Stimulated activated CD8-positive, alpha-beta memory T cell treated with anti-CD3 and anti-CD28 coated beads, Interleukin-7, amount 100 ng/mL, for 1 hour (primary cell): ENCODE data around the gene SLC29A3.
"Not testable (repeated sequence)": the region's sequence is repeated elsewhere in the genome, so short reads cannot be mapped to it uniquely, and the experiment has no call there.

ENCODE experiments used
- DNase-seq, 2 donors: peaks; one replicate each; pipeline ENCODE4 v3.0.0-alpha.2; 2020; ENCODE audit warnings: low read depth in 2 of 2

Gene SLC29A3

DNA sequence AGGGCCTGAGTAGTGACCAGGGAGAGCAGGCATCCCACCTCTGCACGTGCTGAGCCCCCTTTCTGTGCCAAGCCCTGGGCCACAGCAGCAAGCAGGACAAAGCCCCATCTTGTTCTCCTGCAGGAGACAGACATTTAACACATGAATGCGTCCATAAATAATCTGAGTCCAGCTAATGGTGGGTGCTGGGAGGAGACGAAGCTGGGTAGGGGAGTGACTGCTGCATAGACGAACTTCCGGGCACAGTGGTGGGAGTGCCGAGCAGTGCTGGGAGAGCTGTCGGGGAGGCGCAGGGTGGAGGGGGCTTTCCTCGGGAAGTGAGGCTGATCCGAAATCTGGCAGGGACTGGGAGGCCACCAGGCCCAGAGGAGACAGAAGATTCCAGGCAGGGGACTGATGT, 35.2 kb upstream of the SLC29A3 start:
- no peak for DNase-seq

DNA sequence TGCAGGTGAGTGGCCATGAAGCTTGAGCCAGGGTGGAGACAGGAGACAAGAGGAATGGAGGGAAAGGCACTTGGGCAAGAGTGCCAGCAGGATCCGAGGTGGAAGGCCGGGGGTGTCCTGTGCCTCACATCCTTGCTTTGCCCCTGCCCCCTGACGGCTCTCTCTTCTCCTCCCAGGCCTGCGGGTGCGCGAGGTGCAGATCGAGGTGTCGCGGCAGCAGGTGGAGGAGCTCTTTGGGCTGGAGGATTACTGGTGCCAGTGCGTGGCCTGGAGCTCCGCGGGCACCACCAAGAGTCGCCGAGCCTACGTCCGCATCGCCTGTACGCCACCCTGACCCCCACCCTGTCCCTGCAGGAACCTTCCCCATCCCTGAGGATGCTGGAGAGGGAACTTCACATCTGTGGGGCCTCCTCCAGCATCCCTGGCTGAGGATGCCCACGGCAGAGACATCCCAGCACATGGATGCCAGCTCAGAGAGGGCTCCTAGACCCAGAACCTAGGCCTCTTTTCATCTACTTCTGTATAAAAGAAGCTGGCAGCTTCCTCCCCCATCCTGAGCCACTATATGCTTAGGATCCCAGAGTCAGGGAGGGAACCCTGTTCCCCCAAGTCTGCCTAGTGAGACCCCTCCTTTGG, 34.4 kb upstream of the SLC29A3 start:
- no peak for DNase-seq

DNA sequence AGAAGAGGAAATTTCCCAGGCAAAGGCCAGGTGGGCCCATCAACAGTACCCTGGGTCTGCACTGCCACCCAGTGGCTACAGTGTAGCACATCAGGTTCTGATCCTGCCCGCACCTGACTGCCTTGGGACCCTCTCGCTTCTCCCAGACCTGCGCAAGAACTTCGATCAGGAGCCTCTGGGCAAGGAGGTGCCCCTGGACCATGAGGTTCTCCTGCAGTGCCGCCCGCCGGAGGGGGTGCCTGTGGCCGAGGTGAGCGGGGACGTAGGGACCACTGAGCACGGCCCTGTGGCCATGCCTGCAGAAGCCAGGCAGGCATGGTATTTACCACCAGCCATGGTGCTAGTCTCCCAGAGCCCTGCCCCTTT, 33.9 kb upstream of the SLC29A3 start:
- no peak for DNase-seq

DNA sequence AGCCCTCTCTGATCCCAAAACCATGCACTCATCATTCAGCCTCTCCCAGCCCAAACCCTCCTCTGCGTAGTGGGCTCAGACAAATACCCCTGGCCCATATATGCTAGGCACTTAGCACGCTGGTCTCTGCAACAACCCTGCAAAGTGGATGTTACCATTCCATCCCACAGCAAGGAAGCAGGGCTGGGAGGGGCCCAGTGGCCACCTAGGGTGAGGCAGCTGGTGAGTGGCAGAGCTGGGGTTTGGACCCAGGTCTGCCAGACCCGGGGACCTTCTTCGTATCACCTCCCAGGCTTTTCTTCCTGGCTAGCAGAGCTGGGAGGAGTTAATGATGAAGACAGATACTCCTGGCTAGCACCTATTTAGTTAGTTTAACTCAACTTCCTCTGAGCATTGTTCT, 33.1 kb upstream of the SLC29A3 start:
- DNase-seq, result no peak

DNA sequence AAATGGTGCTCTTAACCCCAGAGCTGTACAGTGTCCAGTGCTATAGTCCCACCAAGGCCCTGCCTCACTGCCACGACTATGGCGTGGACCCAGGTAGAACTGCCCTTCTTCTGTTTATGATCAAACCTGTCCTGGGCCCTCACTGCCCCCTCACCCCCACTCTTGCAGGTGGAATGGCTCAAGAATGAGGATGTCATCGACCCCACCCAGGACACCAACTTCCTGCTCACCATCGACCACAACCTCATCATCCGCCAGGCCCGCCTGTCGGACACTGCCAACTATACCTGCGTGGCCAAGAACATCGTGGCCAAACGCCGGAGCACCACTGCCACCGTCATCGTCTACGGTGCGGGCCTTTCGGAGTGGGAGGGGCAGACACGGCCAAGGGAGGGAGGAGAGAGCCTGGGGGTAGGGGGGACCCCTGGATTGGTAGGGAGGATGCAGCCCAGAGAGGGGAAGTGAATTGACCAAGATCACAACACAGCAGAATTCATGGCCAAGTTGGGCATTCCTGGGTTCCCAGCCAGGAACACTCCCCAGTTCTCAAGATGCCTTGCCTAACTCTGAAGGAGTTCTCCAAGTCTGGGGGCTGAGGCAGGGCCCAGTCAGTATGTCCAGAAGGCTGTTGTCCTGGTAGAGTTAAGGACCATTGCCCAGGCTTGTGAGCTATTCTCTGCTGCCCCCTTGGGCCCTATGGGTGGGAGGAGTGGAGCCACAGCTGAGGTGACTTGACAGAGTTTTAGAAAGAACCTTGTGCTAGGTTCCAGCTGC, 32.4 kb upstream of the SLC29A3 start:
- DNase-seq, result no peak

DNA sequence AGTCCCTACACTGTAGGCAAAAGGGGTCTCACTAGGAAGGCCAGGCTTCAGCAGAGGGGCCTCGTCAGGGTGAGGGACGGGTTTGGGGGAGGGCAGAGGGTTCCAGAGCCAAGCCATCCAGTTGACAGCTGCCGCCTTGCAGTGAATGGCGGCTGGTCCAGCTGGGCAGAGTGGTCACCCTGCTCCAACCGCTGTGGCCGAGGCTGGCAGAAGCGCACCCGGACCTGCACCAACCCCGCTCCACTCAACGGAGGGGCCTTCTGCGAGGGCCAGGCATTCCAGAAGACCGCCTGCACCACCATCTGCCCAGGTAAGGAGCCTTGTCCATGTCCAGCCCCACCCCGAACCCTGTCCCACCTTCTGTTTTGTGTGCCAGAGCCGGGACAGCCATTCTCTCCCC, 31.6 kb upstream of the SLC29A3 start:
- no peak for DNase-seq

DNA sequence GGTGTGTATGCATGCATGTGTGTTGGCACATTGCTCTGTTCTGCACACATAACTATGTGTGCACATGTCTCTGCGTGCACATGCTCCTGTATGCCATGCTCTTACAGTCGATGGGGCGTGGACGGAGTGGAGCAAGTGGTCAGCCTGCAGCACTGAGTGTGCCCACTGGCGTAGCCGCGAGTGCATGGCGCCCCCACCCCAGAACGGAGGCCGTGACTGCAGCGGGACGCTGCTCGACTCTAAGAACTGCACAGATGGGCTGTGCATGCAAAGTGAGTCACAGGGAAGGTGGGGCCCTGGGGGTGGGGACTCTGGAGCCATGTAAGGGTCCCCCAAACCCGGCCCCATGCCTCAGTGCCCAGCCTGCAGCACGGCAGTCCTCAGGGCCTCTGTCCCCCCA, 30.6 kb upstream of the SLC29A3 start:
- no peak for DNase-seq

DNA sequence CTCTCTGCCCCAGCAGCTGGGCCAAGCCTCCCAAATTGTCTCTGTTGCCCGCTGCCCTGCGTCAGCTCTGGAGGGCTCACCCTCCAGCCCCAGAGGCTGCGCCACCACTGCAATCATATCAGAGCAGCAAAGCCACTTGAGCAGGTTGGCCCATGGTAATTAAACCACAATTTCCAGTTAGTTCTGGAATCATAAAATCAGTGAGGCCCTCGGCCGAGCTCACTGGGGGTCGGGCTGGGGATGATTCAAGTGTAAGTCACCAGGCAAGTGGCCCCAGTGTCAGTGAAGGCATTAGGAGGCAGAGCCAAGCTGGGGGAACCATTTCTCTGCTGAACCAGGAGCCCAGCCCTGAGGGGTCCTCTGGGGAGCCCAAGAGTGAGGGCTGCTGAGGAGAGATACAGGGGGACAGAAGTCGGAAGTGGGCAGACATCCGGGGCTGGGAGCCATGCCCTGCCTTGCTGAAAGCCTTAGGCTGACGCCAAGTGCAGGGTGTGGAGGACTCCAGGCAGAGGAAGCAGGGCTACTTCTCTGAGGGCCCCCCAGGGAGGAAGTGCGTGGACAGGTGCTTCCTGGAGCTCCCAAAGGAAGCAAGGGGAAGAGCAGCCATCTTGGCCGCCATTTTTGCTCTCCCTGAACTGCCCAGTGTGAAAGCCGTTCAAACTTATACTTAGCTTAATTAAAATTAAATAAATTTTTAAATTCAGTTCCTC, 29.5 kb upstream of the SLC29A3 start:
- no peak for DNase-seq

DNA sequence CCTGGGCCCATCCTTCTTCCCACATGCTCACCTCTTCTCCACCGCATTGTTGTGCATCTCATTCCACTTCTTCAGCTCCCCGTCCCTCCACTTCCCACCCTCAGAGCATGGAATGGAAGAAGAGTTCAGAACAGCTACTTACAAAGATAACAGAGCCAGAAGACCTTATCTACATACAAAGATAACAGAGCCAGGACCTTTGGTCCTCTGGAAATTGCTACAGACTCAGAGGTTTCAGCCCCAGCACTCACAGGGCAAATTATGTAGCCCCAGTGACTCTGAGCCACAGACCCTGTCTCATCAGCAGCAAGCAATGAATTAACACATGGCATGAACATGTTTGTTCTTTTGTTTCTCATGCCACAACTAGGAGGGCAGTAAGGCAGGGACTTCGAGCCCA, 28.7 kb upstream of the SLC29A3 start:
- no peak for DNase-seq

DNA sequence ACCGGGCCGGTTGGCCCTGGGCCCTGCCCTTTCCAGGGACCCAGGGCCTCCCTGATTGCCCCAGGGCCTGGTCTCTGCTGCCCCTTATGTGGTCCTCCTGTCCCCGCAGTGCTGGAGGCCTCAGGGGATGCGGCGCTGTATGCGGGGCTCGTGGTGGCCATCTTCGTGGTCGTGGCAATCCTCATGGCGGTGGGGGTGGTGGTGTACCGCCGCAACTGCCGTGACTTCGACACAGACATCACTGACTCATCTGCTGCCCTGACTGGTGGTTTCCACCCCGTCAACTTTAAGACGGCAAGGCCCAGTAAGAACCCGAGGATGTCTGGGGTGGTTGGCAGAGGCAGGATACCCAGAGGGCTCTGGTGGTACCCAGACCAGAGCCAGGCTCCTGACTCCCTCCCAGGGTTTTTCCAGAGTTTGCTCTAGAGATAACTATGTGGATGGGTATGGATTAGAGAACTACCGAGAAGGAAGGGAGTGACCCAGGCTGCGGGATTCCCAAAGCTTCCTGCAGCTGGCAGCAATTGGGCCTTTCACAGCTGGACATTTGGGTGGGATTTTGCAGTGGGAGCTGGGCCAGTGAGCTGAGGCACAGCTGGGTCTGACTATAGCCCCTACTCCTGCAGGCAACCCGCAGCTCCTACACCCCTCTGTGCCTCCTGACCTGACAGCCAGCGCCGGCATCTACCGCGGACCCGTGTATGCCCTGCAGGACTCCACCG, 28.1 kb upstream of the SLC29A3 start:
- DNase-seq, result no peak

DNA sequence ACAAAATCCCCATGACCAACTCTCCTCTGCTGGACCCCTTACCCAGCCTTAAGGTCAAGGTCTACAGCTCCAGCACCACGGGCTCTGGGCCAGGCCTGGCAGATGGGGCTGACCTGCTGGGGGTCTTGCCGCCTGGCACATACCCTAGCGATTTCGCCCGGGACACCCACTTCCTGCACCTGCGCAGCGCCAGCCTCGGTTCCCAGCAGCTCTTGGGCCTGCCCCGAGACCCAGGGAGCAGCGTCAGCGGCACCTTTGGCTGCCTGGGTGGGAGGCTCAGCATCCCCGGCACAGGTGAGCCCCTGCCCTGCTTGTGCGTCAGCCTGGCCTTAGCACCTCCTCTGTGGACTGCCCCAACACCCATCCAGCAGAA, 27.5 kb upstream of the SLC29A3 start:
- DNase-seq, result no peak

DNA sequence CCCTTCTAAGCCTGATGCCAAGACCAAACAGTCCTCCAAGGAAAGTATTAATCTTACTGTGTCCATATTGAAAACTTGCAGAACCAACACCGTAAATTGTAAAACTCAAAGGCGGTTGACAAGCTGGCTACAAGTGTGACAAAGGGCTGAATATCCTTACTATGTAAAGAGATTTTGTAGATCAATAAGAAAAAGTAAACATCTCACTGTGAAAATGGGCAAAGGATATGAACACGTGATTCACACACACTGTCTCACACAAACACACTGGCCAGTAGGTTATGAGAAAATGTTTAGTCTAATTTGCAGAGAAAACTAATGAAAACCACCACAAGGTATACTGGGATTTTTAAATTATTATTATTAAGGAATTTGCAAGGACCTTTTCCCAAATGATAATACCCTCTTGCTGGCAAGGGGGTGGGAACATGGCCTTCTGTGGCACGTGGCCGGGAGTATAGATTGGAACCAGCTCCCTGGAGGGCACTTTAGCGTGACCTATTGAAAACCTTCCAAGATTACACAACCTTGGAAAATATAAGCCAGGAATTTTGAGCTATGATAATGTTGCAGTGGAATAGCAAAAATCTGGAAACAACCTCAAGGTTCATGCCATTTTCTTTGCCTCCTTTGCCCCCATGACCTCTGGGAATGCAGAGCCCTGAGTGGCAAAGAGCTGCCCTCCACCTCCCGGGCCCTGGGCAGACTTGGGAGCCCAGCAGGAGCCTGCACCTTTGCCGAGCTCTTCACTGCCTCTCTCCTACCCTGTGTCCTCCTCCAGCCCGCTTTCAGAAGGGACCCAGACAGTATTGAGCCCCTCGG, 26.2 kb upstream of the SLC29A3 start:
- DNase-seq, result no peak

DNA sequence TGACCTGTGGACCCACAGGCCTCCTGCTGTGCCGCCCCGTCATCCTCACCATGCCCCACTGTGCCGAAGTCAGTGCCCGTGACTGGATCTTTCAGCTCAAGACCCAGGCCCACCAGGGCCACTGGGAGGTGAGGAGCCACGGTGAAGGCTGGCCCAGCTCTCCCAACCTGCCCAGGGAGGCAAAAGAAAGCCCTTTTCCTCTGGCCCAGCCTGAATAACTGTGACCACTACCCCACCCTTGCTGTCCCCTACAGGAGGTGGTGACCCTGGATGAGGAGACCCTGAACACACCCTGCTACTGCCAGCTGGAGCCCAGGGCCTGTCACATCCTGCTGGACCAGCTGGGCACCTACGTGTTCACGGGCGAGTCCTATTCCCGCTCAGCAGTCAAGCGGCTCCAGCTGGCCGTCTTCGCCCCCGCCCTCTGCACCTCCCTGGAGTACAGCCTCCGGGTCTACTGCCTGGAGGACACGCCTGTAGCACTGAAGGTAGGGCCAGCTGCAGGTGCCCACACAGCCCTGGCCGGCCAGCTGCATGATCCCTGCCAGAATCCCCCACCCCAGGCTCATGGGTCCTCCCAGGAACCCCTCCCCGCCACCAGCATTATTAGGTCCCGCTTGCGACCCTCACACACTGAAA, 25.5 kb upstream of the SLC29A3 start:
- DNase-seq, result no peak

DNA sequence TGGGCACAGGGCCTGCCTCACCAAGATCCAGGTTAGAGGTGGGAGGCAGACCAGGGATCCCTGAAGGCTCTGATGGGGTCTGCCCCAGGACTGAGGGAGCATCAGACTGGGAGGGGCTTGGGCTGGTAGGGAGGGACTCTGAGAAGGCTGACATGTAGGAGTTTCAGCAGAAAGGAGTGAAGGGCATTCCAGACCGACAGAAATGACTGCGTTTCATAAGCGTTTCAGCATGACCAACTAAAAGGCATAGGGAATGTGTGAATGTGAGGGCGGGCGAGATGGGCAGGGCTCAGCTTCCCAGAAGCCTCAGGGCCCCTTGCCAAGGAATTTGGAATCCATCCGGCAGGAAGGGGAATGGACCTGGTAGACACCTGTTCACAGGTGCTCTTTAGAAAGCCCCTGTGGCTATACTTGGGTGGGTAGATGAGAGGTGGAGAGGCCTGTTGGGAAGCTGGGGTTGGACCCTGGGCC, 24.9 kb upstream of the SLC29A3 start:
- no peak for DNase-seq

DNA sequence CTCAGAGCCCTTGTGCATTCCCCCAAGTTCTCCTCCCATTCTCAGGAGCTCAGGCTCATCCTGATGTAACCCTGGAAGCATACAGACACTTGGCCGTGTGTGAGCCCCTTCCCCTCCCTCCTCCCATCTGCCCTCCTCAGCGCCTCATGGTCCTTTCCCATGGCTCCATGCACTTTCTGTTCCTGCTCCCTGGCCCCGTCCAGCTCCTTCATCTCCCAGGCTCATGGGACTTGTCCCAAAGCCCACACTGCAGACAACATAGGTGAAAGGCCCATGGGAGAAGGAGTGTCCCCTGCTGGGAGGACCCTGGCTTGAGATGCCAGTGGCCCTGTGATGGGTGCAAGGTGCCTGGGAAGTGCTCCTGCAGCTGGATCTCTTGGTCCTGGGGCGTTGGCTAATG, 24.2 kb upstream of the SLC29A3 start:
- no peak for DNase-seq

DNA sequence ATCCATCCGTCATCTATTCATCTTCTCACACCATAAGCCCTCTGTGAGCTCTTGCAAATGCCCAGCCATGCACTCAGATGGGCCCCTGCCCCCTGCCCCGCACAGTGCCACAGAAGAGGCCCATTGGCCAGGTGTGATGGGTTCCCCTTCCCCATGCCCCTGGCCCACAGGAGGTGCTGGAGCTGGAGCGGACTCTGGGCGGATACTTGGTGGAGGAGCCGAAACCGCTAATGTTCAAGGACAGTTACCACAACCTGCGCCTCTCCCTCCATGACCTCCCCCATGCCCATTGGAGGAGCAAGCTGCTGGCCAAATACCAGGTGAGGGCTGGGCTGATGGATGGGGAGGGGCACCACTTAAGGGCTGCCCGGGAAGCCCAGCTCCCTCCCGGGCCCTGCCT, 23.4 kb upstream of the SLC29A3 start:
- DNase-seq, result no peak

DNA sequence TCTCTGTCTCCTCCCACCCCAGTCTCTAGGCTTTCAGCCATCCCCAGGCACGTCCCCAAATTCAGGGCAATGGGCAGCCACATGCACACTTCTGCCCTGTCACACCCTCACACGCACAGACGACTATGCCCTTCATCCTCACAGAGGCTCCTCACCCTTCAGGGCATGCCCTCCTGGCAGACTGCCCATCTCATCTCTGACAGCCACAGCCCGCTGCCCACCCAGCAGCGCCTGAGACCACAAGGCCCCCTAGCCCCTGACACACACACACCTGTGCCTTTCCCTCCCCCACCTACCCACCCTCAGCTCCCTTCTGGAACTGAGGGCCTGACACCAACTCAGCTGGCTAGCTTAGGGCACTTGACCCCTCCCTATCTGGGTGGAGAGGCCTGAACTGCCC, 23.0 kb upstream of the SLC29A3 start:
- no peak for DNase-seq

DNA sequence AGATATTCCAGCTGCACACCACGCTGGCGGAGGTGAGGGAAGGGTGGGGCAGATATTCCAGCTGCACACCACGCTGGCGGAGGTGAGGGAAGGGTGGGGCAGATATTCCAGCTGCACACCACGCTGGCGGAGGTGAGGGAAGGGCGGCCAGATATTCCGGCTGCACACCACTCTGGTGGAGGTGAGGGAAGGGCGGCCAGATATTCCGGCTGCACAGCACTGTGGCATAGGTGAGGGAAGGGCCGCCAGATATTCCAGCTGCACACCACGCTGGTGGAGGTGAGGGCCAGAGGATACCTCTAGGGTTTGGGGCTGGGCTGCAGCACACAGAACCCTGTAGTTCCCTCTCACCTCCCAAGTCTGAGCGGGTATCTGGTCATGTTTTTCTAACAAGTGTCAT, 22.2 kb upstream of the SLC29A3 start:
- DNase-seq, result not testable (repeated sequence)

DNA sequence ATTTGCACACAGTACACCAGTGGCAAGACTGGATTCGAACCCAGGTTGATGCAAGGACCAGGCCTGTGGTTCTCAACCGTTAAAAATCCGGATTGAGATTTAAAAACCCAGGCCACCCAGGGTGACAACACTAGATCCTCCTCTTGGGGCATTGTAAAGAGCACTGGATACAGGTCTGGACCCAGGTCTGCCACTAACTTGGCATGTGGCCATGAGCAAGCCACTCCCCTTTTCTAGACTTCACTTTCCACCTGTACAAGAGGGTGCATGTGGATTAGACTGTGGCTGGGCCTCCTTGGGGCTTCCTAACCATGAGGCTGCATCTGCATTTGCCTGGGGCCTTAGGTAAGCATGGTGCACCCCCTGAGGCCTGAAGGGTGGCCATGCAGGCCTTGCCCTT, 21.7 kb upstream of the SLC29A3 start:
- DNase-seq, result no peak

DNA sequence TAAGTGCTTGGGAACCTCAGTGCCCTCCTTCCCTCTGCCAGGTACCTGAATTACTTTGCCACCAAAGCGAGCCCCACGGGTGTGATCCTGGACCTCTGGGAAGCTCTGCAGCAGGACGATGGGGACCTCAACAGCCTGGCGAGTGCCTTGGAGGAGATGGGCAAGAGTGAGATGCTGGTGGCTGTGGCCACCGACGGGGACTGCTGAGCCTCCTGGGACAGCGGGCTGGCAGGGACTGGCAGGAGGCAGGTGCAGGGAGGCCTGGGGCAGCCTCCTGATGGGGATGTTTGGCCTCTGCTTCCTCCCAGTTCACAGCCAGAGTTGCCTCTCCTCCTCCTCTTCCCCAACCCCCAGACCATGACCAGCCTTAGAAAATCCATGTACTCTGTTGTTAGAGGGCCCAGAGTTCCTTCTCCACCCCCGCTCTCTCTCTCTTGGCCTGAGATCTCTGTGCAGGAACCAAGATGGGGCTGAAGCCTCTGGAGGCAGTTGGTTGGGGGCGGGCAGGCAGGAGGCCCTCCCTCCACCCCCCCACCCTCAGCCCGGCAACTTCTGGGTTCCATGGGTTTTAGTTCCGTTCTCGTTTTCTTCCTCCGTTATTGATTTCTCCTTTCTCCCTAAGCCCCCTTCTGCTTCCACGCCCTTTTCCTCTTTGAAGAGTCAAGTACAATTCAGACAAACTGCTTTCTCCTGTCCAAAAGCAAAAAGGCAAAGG, 19.8 kb upstream of the SLC29A3 start:
- no peak for DNase-seq
